Stimulated activated CD8-positive, alpha-beta memory T cell treated with anti-CD3 and anti-CD28 coated beads, Interleukin-12 subunit alpha, Interleukin-12 subunit beta, amount 100 ng/mL, for 1 hour (primary cell): ENCODE data around the gene MINDY2.
"Not testable (repeated sequence)": the region's sequence is repeated elsewhere in the genome, so short reads cannot be mapped to it uniquely, and the experiment has no call there.

Experiments used
- DNase-seq: peaks from one replicate; pipeline ENCODE4 v3.0.0-alpha.2; 2020; ENCODE audit warnings: low read depth

The MINDY2 gene

GRCh38 chr15:58830556-58830955 lies 59.5 kb downstream of the MINDY2 start:
- DNase-seq, result no peak

GRCh38 chr15:58833681-58834426 lies 62.8 kb downstream of the MINDY2 start:
- not testable (repeated sequence) for DNase-seq

GRCh38 chr15:58839485-58839884 lies 68.4 kb downstream of the MINDY2 start:
- no peak for DNase-seq

- no peak for DNase-seq
Observed at GRCh38 chr15:58840048-58840447, 68.9 kb downstream of the MINDY2 start.

GRCh38 chr15:58842713-58843396 lies 71.8 kb downstream of the MINDY2 start:
- DNase-seq, result no peak

GRCh38 chr15:58851205-58851604 lies 80.1 kb downstream of the MINDY2 start:
- DNase-seq, result not testable (repeated sequence)

- no peak for DNase-seq
Observed at GRCh38 chr15:58852347-58852746, 81.2 kb downstream of the MINDY2 start.

DNA sequence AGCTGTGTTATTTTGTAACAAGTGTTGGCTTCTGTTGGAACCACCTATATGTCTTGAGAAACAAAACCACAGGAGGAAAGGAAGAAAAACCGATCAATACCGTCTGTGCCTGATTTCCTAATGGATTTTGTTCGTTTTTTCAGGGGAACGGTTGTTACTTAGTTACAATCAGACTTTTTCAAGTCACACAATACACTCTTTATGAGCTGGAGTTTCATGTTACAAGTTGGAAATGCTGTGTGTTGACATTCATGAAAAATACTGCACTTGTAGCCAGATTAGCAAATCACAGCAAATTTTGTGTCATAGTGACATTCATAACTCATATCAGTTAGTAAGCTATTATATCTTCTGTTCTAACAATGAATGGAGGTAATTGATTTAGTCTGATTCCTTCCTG lies 83.5 kb downstream of the MINDY2 start:
- no peak for DNase-seq

DNA sequence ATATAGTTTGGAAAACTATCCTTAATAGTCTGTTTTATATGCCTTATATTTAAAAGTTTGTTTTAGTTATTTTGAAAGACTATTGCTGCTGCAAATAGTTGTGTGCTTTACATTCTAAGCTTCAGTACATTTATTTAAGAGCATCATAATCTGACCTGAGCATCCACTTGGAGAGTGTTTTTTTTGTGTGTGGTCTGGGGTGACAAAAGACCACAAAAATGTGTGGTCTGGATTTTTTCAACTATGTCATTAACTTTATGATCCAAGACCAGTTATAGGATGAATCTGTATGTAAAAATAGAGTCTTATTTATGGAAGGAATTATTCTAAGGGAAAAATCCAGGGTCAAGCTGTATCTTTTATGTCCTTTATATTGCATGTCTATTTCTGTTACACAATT lies 85.0 kb downstream of the MINDY2 start:
- DNase-seq, result no peak

- not testable (repeated sequence) for DNase-seq
Observed at GRCh38 chr15:58856621-58857020, 85.5 kb downstream of the MINDY2 start.

DNA sequence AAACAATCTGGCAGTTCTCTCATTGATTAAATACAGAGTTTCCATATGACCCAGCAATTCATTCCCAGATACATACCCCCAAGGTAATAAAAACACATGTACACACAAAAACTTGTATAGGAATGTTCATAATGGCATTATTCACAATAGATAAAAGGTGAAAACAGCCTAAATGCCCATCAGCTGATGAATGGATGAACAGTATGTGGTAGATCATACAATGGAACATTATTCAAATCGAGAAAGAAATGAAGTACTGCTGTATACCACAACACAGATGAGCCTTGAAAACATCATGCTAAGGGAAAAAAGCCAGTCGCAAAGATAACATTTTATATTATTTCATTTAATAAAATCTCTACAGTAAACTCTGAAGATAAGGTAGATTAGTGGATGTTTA lies 91.2 kb downstream of the MINDY2 start:
- no peak for DNase-seq

DNA sequence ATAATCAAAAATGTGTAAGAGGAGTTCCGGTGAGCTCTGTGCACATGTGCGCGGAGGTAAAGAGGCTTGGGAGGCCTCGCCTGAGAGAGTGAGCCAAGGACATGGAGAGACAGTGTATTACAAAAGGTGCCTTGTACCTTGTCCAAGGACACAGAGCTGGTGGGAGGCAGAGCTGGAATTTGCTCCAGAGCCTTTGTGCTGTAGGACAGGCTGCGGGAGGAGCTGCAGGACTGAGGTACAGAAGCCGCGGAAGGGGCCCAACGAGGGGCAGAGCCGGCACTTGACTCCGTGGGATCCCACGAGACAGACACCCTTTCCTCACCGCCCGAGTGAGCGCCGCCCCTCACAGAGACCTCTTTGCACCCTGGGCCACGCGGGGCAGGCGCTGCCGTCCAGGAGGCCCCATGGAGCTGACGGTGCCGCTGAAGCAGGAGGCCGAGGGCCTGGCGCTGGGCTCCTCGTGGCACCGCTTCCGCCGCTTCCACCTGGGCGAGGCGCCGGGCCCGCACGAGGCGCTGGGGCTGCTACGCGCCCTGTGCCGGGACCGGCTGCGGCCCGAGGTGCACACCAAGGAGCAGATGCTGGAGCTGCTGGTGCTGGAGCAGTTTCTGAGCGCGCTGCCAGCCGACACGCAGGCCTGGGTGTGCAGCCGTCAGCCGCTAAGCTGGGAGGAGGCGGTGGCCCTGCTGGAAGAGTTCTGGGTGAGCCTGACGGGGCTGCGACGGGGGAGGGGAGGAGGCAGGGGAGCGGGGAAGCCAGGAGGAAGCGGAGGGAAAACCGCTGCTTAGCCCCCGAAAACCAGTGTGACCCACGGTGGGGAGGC lies 93.7 kb downstream of the MINDY2 start:
- DNase-seq, result no peak

DNA sequence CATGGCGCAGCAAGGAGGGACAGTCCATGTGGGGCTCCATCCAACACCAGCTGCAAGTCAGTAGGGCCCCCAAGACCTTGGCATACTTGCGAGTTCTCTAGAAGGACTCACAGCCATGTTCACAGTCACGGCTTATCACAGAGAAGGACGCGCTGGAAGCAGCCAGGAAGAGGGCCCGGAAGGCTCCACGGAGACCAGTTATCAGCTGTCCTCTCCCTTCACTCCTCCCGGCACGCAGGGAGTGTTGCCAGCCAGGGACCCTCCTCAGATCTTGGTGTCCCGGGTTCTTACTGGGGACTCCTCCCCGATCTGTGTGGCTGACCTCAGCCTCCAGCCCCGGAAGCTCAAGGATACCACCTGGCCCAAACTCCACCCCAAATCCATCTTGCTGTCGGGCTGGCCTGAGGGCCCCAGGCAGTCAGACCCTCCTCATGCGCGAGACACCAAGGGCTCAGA lies 94.4 kb downstream of the MINDY2 start:
- DNase-seq, result no peak

GRCh38 chr15:58867926-58868325 lies 96.8 kb downstream of the MINDY2 start:
- DNase-seq, result no peak

DNA sequence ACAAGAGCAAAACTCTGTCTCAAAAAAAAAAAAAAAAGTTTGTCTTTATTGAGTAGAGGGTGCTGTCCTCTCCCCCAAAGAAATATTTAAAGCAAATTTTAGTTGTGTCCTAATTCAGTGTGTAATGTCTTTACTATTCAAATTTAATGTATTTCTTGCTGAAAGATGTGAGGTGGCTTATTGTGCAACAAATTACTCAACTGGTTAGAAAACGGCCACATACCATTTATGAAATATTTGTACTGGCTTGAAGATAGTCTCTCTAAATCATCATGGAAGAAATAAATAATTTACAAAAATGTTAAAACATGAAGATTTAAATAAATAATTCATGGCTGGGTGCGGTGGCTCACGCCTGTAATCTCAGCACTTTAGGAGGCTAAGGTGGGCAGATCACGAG lies 99.3 kb downstream of the MINDY2 start:
- no peak for DNase-seq

GRCh38 chr15:58873267-58873666 lies 102.2 kb downstream of the MINDY2 start:
- no peak for DNase-seq

DNA sequence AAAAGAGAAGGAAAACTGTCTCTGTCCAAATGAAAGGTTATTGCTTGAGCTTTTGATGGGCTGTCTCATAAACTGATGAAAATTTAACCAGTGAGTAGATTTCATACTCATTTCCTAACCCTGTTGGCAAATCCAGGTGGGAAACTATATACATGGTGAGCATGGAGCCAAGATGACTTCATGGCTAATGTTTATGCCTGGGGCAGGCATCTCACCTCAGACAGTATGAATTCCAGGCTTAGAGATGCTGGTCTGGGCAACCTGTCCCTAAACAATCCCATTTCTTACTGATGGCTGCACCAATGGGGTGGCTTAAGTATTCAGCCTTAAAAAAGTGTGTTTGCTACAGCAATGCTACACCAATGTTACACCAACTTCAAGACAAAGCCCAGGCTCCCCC lies 104.2 kb downstream of the MINDY2 start:
- DNase-seq, result no peak

GRCh38 chr15:58876306-58877106 lies 105.4 kb downstream of the MINDY2 start:
- no peak for DNase-seq

- no peak for DNase-seq
Observed at GRCh38 chr15:58877999-58878825, 107.1 kb downstream of the MINDY2 start.

DNA sequence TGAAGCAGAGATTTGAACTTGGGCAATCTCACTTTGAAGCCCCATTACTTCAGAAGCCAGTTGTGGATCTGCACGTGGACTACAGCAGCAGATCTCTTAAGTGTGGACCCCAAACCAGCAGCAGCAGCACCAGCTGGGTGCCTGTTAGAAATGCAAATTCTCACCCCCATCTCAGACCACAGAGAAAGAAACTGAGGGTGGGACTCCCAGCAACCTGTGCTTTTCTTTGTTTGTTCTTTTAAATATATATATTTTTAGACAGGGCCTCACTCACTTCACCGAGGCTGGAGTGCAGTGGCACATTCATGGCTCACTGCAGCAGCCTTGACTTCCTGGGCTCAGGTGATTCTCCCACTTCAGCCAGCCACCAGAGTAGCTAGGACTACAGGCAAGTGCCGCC lies 109.2 kb downstream of the MINDY2 start:
- DNase-seq, result no peak

DNA sequence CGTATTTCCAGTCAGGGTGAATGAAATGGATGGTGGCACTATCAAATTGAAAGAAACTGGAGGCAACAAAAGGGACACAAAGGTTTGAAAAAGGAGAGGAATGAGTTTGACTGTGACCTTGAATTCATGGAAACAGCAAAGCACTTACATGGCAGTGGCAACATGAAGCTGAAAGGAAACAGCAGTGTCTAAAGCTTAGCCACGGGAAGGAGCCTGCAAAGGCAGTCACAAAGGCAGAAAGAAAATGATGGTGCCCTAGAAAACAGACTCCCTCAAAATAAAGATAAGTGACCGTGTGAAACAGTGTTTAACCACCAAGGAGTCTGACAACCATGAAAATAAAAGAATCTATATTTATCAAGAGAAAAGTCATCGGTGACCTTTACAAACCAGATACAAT lies 111.1 kb downstream of the MINDY2 start:
- no peak for DNase-seq
